PFSK-1 (cell line): Measurements from ENCODE around the gene FBLIM1.

Source experiments
- FOXP2 ChIP-seq: optimal IDR thresholded peaks from 2 replicates; pipeline ENCODE3; 2011; ENCODE audit warnings: borderline replicate concordance, control low read depth, inconsistent platforms; ENCODE audit not compliant: insufficient read depth; ENCODE audit errors: extremely low read length, extremely low read depth
- POLR2AphosphoS5 ChIP-seq: IDR thresholded peaks from 2 replicates; pipeline ENCODE4 v1.6.1; 2012; ENCODE audit warnings: low read depth, mild to moderate bottlenecking, control low read depth, low read length, moderate library complexity
- REST ChIP-seq, 2 experiments: IDR thresholded peaks; 2 replicates each; pipeline versions ENCODE4 v1.6.1 to v1.8.0; 2011 to 2012; ENCODE audit warnings: low read depth in 2 of 2, low read length in 2 of 2, control low read depth in 1 of 2, inconsistent platforms in 1 of 2, mild to moderate bottlenecking in 1 of 2, moderate library complexity in 1 of 2; ENCODE audit not compliant: insufficient read depth in 1 of 2
- SIN3A ChIP-seq: IDR thresholded peaks from 2 replicates; pipeline ENCODE4 v1.6.1; 2012; ENCODE audit warnings: mild to moderate bottlenecking, low read length, moderate library complexity, borderline replicate concordance; ENCODE audit not compliant: insufficient read depth
- TAF1 ChIP-seq: IDR thresholded peaks from 2 replicates; pipeline ENCODE4 v1.6.1; 2012; ENCODE audit warnings: low read length, control low read depth, borderline replicate concordance; ENCODE audit not compliant: insufficient read depth

- TF ChIP-seq TAF1 (no peak), POLR2AphosphoS5 (no peak), SIN3A (no peak), REST (IDR thresholded peaks at IDR 0.05; ENCODE audit: insufficient read depth in 1 of 2, low read depth in 2 of 2, low read length in 2 of 2) (no peak), FOXP2 (no peak)
Observed at GRCh38 chr1:15739745-15740144, 18.9 kb upstream of the FBLIM1 start.
